PC-3 (cell line): Measurements from ENCODE around the gene KRT80.

Experiments used
- CTCF ChIP-seq: fragments of 300-600 bp; sonication (generic); conservative IDR thresholded peaks from 2 replicates; pipeline ENCODE4 v1.5.1; 2017; ENCODE audit warnings: antibody characterized with exemption, low read depth, mild to moderate bottlenecking, low read length
- EZH2 ChIP-seq: fragments of 300-600 bp; sonication (generic); IDR thresholded peaks from one replicate; pipeline ENCODE4 v1.6.1; 2017; ENCODE audit warnings: antibody characterized with exemption, mild to moderate bottlenecking, low read length; ENCODE audit not compliant: unreplicated experiment
- EZH2phosphoT487 ChIP-seq: fragments of 300-600 bp; sonication (generic); IDR thresholded peaks from 2 replicates; pipeline ENCODE4 v1.6.1; 2018; ENCODE audit warnings: mild to moderate bottlenecking, antibody characterized with exemption, low read length, borderline replicate concordance

- TF ChIP-seq CTCF (peak; percentile 72), EZH2 (no peak), EZH2phosphoT487 (no peak)
Observed at GRCh38 chr12:52119398-52120254, 72.2 kb downstream of the KRT80 start.
